HL-60 (cell line): ENCODE measurements around the gene SUV39H2.
"Not testable (repeated sequence)": the region's sequence is repeated elsewhere in the genome, so short reads cannot be mapped to it uniquely, and the experiment has no call there.

Experiments used
- CTCF ChIP-seq: IDR thresholded peaks from one replicate; pipeline ENCODE4 v1.5.1; 2011; ENCODE audit warnings: low read length, control low read depth, inconsistent platforms; ENCODE audit not compliant: insufficient read depth
- POLR2AphosphoS5 ChIP-seq: IDR thresholded peaks from 2 replicates; pipeline ENCODE4 v1.6.1; 2012; ENCODE audit warnings: low read depth
- REST ChIP-seq: IDR thresholded peaks from 2 replicates; pipeline ENCODE4 v1.6.1; 2012; ENCODE audit warnings: low read depth; ENCODE audit not compliant: insufficient replicate concordance

GRCh38 chr10:14938971-14939370 lies 60.3 kb downstream of the SUV39H2 start:
- TF ChIP-seq CTCF, REST, POLR2AphosphoS5: not testable (repeated sequence)
